Prostate gland (tissue), 2 donors: ENCODE results near the gene PYCR2.
"Not testable (repeated sequence)": the region's sequence is repeated elsewhere in the genome, so short reads cannot be mapped to it uniquely, and the experiment has no call there.

Source experiments
- CTCF ChIP-seq, 4 experiments: fragments of 200-600 bp in 2 of 4; fragments of 450-650 bp in 2 of 4; sonication (generic) in 2 of 4; IDR thresholded peaks; 1 replicate in 3 of 4; 2 replicates in 1 of 4; pipeline ENCODE4 v1.5.1; 2016 to 2019; ENCODE audit warnings: antibody characterized with exemption in 4 of 4, mild to moderate bottlenecking in 2 of 4, moderate library complexity in 2 of 4
- POLR2A ChIP-seq: fragments of 450-650 bp; IDR thresholded peaks from one replicate; pipeline ENCODE4 v1.6.1; 2016; ENCODE audit warnings: antibody characterized with exemption, mild to moderate bottlenecking
- POLR2AphosphoS5 ChIP-seq: sonication (generic); formaldehyde crosslinking; IDR thresholded peaks from one replicate; pipeline ENCODE4 v1.6.1; 2017; ENCODE audit warnings: antibody characterized with exemption

- TF ChIP-seq CTCF (IDR thresholded peaks at IDR 0.05); POLR2A; POLR2AphosphoS5: not testable (repeated sequence)
Measured at GRCh38 chr1:225939939-225940310, 15.9 kb upstream of the PYCR2 start.
